Hepatocyte (in vitro differentiated cells): ENCODE measurements around the gene VSIR. TPM values are rescaled to one million over a fixed set of nuclear protein-coding genes. Genes with fewer than 3 reads are reported as not detected.

Experiments used
- DNase-seq: peaks from one replicate; pipeline ENCODE4 v3.0.0-alpha.2; 2016; ENCODE audit warnings: low spot score
- H2AFZ ChIP-seq: fragments of 200-600 bp; sonication (generic); 2 replicates; pipeline ENCODE4 v1.6.0; 2016; ENCODE audit warnings: antibody characterized with exemption, mild to moderate bottlenecking
- H3K27ac ChIP-seq: fragments of 200-600 bp; sonication (generic); 2 replicates; pipeline ENCODE4 v1.5.1; 2016; ENCODE audit warnings: mild to moderate bottlenecking
- H3K27me3 ChIP-seq: fragments of 200-600 bp; sonication (generic); 2 replicates; pipeline ENCODE4 v1.6.1; 2016
- H3K36me3 ChIP-seq: fragments of 200-600 bp; sonication (generic); replicated peaks from 2 replicates; pipeline ENCODE4 v1.5.1; 2016; ENCODE audit warnings: low read depth; ENCODE audit not compliant: insufficient read depth
- H3K4me1 ChIP-seq: fragments of 200-600 bp; sonication (generic); 2 replicates; pipeline ENCODE4 v1.5.1; 2016; ENCODE audit warnings: mild to moderate bottlenecking, moderate library complexity; ENCODE audit not compliant: insufficient read depth
- H3K4me2 ChIP-seq: fragments of 200-600 bp; sonication (generic); 2 replicates; pipeline ENCODE4 v1.6.0; 2016
- H3K4me3 ChIP-seq: fragments of 200-600 bp; sonication (generic); 2 replicates; pipeline ENCODE4 v1.5.1; 2016; ENCODE audit warnings: mild to moderate bottlenecking
- H3K79me2 ChIP-seq: fragments of 200-600 bp; sonication (generic); 2 replicates; pipeline ENCODE4 v1.6.0; 2017; ENCODE audit warnings: mild to moderate bottlenecking
- H3K9me2 ChIP-seq: fragments of 200-600 bp; sonication (generic); replicated peaks from 2 replicates; pipeline ENCODE4 v1.6.0; 2017; ENCODE audit warnings: mild to moderate bottlenecking; ENCODE audit not compliant: insufficient read depth
- H3K9me3 ChIP-seq: fragments of 200-600 bp; sonication (generic); 2 replicates; pipeline ENCODE4 v1.5.1; 2016; ENCODE audit warnings: low read depth, mild to moderate bottlenecking
- H4K20me1 ChIP-seq: fragments of 200-600 bp; sonication (generic); 2 replicates; pipeline ENCODE4 v1.6.0; 2016; ENCODE audit warnings: mild to moderate bottlenecking; ENCODE audit not compliant: insufficient read depth, poor library complexity, severe bottlenecking
- EZH2 ChIP-seq: fragments of 200-600 bp; sonication (generic); IDR thresholded peaks from 2 replicates; pipeline ENCODE4 v1.6.1; 2016; ENCODE audit warnings: antibody characterized with exemption, mild to moderate bottlenecking, borderline replicate concordance
- EZH2phosphoT487 ChIP-seq: fragments of 200-600 bp; sonication (generic); IDR thresholded peaks from one replicate; pipeline ENCODE4 v1.6.1; 2018; ENCODE audit warnings: antibody characterized with exemption, mild to moderate bottlenecking, low read depth, moderate library complexity; ENCODE audit not compliant: unreplicated experiment, severe bottlenecking
- WGBS: methylation state at CpG from one replicate; pipeline ENCODE4 v1.1.6; 2016; ENCODE audit warnings: low lambda C conversion rate; ENCODE audit errors: missing lambda C conversion rate; 5-methylcytosine and 5-hydroxymethylcytosine counted together
- polyA plus RNA-seq: library from polyadenylated mRNA; unstranded; fragments of >200 nt; fragmentation: Nextera tagmentation; extraction: Ambion mirVana; gene quantifications from 2 replicates; pipeline ENCODE4 v1.2.1, GENCODE V29; 2016
- total RNA-seq: library from RNA; depleted of rRNA; stranded (reverse); fragments of >200 nt; gene quantifications from 2 replicates; pipeline ENCODE4 v1.2.3, GENCODE V29; 2014
- TF ChIP-seq, protein P1 (sequence below): fragments of 200-600 bp; sonication (generic); IDR thresholded peaks from 2 replicates; pipeline ENCODE4 v1.5.1; 2016; ENCODE audit warnings: antibody characterized with exemption, mild to moderate bottlenecking; ENCODE audit not compliant: poor library complexity

Gene VSIR
- total and polyA plus RNA-seq, 2 experiments from 2014 or later: 13.6 to 45.5 TPM

DNA sequence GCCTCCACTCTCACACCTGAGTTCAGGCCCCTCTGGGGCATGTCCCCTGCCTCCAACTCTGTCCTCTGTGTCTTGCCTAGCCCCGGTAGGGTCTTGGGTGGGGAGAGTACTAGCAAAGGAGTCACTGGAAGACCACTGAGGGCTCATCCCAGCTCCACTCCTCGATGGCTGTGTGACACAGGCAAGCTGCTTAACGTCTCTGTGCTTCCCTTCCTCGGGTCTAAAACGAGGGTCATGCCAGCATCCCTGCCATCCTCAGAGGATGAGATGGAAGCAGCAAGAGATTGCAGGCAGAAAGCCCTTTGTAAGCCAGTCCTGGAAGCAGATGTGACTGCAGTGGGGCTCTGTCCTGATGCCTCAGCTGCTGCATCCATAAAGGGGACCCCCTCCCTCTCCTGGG is 38.5 kb downstream of the VSIR start:
- Histone ChIP-seq H4K20me1 (no peaks in the 10 kb centered on the region), H3K9me2 (no peaks in the 10 kb centered on the region), H3K27me3 (no peaks in the 10 kb centered on the region), H3K27ac (no peak overlapping the region), H3K9me3 (no peaks in the 10 kb centered on the region), H2AFZ (no peak overlapping the region), H3K4me3 (no peak overlapping the region), H3K4me2 (no peak overlapping the region), H3K79me2 (no peaks in the 10 kb centered on the region), H3K36me3 (no peaks in the 10 kb centered on the region), H3K4me1 (no peaks in the 10 kb centered on the region)
- 84% methylated on average over 5 of the region's 5 CpGs for WGBS
- DNase-seq: no peak
- TF ChIP-seq EZH2: no peak
- TF ChIP-seq EZH2phosphoT487: no peak
- TF ChIP-seq, protein P1, sequence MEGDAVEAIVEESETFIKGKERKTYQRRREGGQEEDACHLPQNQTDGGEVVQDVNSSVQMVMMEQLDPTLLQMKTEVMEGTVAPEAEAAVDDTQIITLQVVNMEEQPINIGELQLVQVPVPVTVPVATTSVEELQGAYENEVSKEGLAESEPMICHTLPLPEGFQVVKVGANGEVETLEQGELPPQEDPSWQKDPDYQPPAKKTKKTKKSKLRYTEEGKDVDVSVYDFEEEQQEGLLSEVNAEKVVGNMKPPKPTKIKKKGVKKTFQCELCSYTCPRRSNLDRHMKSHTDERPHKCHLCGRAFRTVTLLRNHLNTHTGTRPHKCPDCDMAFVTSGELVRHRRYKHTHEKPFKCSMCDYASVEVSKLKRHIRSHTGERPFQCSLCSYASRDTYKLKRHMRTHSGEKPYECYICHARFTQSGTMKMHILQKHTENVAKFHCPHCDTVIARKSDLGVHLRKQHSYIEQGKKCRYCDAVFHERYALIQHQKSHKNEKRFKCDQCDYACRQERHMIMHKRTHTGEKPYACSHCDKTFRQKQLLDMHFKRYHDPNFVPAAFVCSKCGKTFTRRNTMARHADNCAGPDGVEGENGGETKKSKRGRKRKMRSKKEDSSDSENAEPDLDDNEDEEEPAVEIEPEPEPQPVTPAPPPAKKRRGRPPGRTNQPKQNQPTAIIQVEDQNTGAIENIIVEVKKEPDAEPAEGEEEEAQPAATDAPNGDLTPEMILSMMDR: no peak

DNA sequence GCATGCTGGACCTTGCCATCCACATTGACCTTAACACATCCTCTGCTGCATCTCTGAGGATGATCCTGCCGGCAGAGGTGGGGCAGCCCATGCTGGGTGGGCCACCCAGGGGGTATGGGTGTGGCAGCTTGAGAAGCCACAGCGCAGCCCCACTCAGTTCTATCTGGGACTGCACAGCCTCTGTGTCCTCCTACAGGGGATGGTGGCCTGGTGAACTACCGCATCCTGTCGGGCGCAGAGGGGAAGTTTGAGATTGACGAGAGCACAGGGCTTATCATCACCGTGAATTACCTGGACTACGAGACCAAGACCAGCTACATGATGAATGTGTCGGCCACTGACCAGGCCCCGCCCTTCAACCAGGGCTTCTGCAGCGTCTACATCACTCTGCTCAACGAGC is 41.5 kb downstream of the VSIR start:
- Histone ChIP-seq H3K79me2 (no peaks in the 10 kb centered on the region), H3K4me2 (no peak overlapping the region), H3K9me2 (no peaks in the 10 kb centered on the region), H3K36me3 (no peaks in the 10 kb centered on the region), H3K4me3 (no peak overlapping the region), H2AFZ (no peak overlapping the region), H3K27me3 (no peaks in the 10 kb centered on the region), H3K27ac (no peak overlapping the region), H3K4me1 (peaks cover 17% of the 10 kb centered on the region), H3K9me3 (no peaks in the 10 kb centered on the region), H4K20me1 (no peaks in the 10 kb centered on the region)
- TF ChIP-seq EZH2phosphoT487 (no peak), EZH2 (no peak)
- TF ChIP-seq, protein P1: no peak
- 96% methylated on average over 12 of the region's 12 CpGs for WGBS
- DNase-seq: no peak

DNA sequence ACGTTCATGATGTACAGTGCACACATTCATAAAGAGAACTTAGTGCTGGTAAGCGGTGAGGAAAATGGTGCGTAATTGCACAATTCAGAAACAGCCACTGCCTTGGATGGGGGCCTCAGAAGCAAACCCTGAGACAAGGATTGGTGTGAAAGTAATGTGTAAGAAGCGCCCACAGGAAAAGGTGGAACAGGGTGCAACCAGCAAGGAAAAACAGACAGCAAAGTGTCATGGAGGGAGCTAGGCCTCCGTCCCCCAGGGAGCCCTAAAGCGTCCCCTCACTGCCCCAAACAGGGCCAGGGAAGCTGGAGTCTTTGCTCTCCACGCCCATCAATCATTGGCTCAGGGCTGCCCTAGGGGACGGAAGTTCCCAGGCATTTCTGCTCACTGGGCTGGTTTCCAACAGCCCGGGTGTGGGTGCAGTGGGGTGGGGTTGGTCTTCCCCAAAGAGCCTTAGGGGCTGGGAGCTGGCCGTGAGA is 44.1 kb downstream of the VSIR start:
- Histone ChIP-seq H4K20me1 (no peaks in the 10 kb centered on the region), H3K36me3 (no peaks in the 10 kb centered on the region), H3K79me2 (no peaks in the 10 kb centered on the region), H3K9me3 (no peaks in the 10 kb centered on the region), H2AFZ (no peak overlapping the region), H3K4me1 (peaks cover 17% of the 10 kb centered on the region), H3K9me2 (no peaks in the 10 kb centered on the region), H3K4me2 (no peak overlapping the region), H3K27me3 (no peaks in the 10 kb centered on the region), H3K27ac (no peak overlapping the region), H3K4me3 (no peak overlapping the region)
- DNase-seq: no peak
- TF ChIP-seq, protein P1: no peak
- WGBS: 72% methylated on average over 10 of the region's 10 CpGs
